Measurements from ENCODE around the gene LZTFL1. TPM values are rescaled to one million over a fixed set of nuclear protein-coding genes. Genes with fewer than 3 reads are reported as not detected.

Gene LZTFL1
- total RNA-seq, 2 experiments from 2014 or later = 5.1 to 6.7 TPM

DNA sequence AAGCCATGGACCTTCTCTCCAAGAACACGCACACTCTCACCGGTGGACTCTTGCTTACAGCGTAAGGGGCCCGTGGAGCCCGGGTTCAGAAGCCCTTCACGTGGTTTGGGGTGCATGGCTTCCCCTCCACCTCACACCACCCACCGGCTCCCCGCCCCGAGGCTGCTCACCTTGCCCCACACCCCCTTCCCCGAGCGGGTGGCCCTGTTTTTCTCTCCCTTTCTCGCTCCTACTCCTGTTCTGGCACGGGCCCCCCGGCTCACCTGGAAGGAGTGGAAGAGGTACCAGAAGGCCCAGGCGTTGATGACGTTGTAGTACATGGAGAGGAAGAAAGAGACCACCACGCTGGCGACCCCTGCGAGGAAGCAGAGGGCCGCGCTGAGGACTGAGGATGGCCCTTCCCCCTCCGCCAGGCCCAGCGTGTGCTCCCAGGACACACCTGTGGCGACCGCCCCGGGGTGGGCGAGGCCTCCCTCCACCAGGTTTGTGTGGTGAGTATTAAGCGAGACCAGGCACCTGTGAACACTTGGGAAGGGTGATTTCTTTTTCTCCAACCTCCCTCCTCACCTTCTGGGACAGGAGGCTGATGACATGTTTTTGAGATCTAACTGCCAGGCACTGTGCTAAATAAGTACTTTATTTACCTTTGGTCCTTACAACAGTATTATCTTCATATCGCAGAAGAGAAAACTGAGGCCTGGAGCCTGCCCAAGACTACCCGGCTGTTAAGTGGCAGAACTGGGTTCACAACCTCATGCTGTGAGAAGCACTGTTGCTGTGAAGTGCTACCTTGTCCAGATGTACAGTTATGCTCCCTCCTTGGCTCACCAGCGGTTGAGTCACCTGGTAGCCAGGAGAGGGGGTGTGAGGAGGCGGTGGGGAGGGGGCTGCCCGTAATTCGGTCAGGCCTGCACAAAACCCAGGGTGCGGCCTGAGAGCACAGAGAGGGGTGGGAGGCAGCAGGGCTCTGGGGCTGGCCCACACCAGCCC is 61.9 kb downstream of the LZTFL1 start:
- Mint-ChIP-seq H3K9me3 (ENCODE audit: insufficient read depth) (no peaks in the 10 kb centered on the region), H3K4me3 (no peak overlapping the region), H3K27me3 (ENCODE audit: low read depth) (peaks cover 8% of the 10 kb centered on the region), H3K27ac (no peak overlapping the region), H3K36me3 (ENCODE audit: low read depth) (no peaks in the 10 kb centered on the region), H3K4me1 (ENCODE audit: low read depth) (no peaks in the 10 kb centered on the region)
- ChIA-PET CTCF (no interaction called here), POLR2A (no interaction called here)
- DNase-seq = no peak
- ATAC-seq = no peak

DNA sequence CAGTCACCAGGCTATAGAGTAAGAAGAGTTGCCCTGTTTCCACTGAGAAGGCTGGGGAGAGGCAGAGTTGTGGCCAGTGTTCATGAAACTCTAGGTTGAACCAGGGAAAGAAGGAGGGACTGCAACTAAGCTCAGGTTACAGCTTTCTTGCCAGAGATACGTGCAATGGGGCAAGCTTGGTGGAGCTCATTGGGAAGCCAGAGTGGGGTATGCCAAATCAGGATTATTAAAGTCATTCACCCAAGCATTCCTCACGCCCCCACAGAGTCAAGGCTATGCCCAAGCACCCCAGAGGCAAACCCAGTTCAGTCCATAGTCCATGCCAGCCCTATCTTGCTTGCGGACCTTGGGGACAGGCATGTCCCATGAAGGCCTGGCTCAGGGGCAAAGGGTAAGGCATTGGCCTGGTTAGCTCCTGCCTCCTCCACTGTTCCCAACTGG is 63.1 kb downstream of the LZTFL1 start:
- Mint-ChIP-seq H3K4me3 (no peak overlapping the region), H3K27ac (no peak overlapping the region)
- POLR2A ChIA-PET = no interaction called here

DNA sequence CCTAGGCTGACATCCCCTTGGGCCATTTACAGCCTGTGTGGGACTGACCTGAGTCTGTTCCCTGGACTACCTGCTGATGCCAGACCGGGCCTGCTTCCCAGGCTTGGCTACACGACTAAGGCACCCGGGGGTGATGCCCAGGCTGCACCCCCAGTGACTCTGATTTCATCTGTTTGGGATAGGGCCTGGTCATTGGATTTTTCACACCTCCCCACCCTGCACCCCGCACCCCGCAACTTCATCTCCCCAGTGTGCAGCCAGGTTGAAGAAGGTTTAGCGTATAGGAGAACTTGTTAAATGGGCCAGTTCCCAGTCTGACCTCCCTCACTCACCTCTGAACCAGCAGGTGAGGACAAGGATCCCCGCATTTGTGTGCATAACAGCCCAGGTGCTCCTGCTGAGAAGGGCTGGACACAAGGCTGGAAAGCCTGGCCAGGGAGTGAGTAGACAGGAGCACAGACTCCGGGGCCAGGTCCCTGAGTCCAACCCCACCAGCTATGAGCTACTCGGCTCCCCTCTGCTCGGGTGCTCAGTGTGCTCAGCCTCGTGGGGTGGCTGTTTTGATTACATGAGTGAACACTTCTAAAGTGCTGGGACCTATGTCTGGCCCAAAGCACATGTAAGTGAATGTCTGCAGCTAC is 64.1 kb downstream of the LZTFL1 start:
- no peak for DNase-seq
- ATAC-seq = no peak
- POLR2A ChIA-PET = no interaction called here
- H3K27me3 Mint-ChIP-seq (ENCODE audit: low read depth) = peaks cover 14% of the 10 kb centered on the region
- no peak overlapping the region for H3K4me3 Mint-ChIP-seq
- H3K36me3 Mint-ChIP-seq (ENCODE audit: low read depth) = no peaks in the 10 kb centered on the region
- no peaks in the 10 kb centered on the region for H3K9me3 Mint-ChIP-seq (ENCODE audit: insufficient read depth)
- CTCF ChIA-PET = no interaction called here
- no peak overlapping the region for H3K27ac Mint-ChIP-seq
- H3K4me1 Mint-ChIP-seq (ENCODE audit: low read depth) = peaks cover 7% of the 10 kb centered on the region

More for the DNA sequence above, 63.1 kb downstream of the LZTFL1 start:
- Mint-ChIP-seq H3K36me3 (ENCODE audit: low read depth) (no peaks in the 10 kb centered on the region), H3K27me3 (ENCODE audit: low read depth) (peaks cover 12% of the 10 kb centered on the region), H3K4me1 (ENCODE audit: low read depth) (no peaks in the 10 kb centered on the region), H3K9me3 (ENCODE audit: insufficient read depth) (no peaks in the 10 kb centered on the region)
- CTCF ChIA-PET = no interaction called here
- ATAC-seq (no peak), DNase-seq (no peak)

DNA sequence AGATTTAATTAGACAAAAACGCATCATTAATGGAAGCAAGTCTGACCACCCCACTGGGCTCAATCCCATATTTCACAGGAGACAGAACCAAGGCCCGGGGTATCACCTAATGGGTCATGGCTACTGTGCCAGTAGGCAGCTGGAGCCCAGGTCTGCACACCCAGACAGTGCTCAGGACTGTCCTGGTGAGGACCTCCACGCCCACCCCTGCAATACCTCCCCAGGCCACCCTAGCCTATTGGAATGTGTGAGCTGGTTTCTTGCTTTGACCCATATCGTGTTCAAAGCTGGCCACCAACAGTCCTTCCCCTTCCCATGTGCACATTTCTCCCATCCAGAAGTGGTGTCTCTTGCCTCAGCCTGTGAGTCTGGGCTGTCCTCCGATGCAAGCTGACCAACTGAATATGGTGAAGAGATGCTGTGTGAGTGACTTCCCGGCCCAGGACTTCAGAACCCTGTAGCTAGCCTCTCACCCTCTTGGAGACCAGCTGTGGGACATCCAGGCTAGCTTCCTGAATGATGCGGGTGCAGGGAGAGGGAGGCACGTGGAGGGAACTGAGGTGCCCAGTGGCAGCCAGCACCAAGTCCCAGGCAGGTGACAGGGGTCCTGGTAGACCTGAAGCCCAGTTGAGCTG is 64.7 kb downstream of the LZTFL1 start:
- Mint-ChIP-seq H3K9me3 (ENCODE audit: insufficient read depth) (no peaks in the 10 kb centered on the region), H3K27ac (no peak overlapping the region), H3K27me3 (ENCODE audit: low read depth) (peaks cover 15% of the 10 kb centered on the region), H3K4me3 (no peak overlapping the region), H3K36me3 (ENCODE audit: low read depth) (no peaks in the 10 kb centered on the region), H3K4me1 (ENCODE audit: low read depth) (peaks cover 14% of the 10 kb centered on the region)
- POLR2A ChIA-PET = no interaction called here
- ATAC-seq (no peak), DNase-seq (no peak)
- CTCF ChIA-PET = no interaction called here

DNA sequence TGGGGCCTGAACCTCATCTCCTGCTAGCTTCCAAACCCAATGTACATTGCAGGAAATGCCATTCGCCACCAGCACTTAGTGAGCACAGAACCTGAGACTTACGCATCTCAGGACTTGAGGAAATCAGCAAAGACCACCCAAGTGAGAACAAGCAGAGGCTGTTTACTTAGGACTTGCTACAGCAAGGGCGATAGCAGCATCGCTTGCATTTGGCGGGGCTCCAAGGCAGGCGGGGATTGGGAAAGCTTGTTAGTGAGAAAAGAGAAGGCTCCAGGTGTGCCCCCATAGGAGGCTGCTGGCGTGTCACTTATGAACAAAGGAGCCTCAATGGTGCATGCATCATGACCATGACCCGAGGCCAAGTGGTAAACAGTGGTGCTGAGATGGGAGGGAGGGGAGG is 65.3 kb downstream of the LZTFL1 start:
- POLR2A ChIA-PET = no interaction called here
- Mint-ChIP-seq H3K27ac (no peak overlapping the region), H3K9me3 (ENCODE audit: insufficient read depth) (no peaks in the 10 kb centered on the region), H3K4me1 (ENCODE audit: low read depth) (peaks cover 20% of the 10 kb centered on the region), H3K27me3 (ENCODE audit: low read depth) (peaks cover 20% of the 10 kb centered on the region), H3K4me3 (no peak overlapping the region), H3K36me3 (ENCODE audit: low read depth) (no peaks in the 10 kb centered on the region)
- no peak for ATAC-seq
- DNase-seq = no peak
- CTCF ChIA-PET = no interaction called here

DNA sequence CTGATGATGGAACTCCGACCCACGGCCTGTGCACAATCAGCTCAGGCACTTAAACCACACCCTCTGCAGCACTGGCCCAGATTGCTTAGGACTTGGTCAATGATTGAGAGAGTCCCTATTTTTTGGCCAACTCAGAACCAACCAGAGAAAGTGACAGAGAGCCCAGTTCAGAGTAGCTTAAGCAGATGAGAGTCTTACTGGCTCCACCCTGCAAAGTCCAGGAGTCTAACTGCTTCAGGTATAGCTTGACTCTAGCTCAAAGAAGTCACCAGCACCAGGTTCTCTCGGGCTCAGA is 65.7 kb downstream of the LZTFL1 start:
- H3K27ac Mint-ChIP-seq = no peak overlapping the region
- POLR2A ChIA-PET = no interaction called here
- CTCF ChIA-PET = no interaction called here
- no peaks in the 10 kb centered on the region for H3K9me3 Mint-ChIP-seq (ENCODE audit: insufficient read depth)
- ATAC-seq = no peak
- H3K4me1 Mint-ChIP-seq (ENCODE audit: low read depth) = peaks cover 20% of the 10 kb centered on the region
- H3K36me3 Mint-ChIP-seq (ENCODE audit: low read depth) = no peaks in the 10 kb centered on the region
- no peak for DNase-seq
- peaks cover 22% of the 10 kb centered on the region for H3K27me3 Mint-ChIP-seq (ENCODE audit: low read depth)
- H3K4me3 Mint-ChIP-seq = no peak overlapping the region

DNA sequence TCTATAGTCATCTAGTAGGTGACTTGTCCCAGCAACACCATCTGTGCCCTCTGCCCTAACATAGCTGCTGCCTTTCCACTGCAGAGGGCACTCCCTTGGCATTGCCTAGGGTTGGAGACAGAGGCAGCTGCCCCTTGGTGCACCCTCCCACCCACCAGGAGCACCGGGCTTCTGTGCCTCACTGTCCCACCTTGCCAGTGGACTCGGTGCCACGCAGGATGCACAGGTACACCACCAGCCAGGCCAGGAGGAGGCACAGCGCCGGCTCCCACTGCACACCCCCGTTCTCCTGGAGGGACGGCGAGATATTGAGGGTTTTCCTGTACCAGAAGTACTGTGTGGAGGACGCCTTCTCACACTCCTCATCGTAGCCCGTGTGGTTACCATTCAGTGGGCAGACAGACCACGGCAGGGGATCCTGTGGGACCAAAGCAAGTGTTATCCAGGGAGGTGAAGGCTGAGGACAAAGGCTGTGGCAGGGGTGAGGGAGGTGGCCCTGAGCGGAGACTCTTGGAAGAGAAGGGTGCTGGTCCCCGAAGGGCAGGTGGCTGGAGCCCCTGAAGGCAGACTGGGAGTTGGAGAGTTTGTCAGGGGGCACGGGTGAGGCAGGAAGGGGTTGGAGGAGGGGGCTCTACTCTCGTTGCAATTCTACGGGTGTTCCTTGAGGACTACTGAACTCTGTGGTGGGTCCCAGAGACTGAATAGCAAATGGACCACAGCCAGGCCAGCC is 66.2 kb downstream of the LZTFL1 start:
- no peak for ATAC-seq
- CTCF ChIA-PET = interaction anchor here (1.4 kb wide), 1 partner anchor 16 kb away, joined by 6 read pairs; no protein-coding TSS in a partner anchor
- Mint-ChIP-seq H3K4me3 (no peak overlapping the region), H3K36me3 (ENCODE audit: low read depth) (no peaks in the 10 kb centered on the region), H3K4me1 (ENCODE audit: low read depth) (peaks cover 20% of the 10 kb centered on the region), H3K27me3 (ENCODE audit: low read depth) (peaks cover 27% of the 10 kb centered on the region), H3K27ac (no peak overlapping the region), H3K9me3 (ENCODE audit: insufficient read depth) (no peaks in the 10 kb centered on the region)
- POLR2A ChIA-PET = interaction anchor here (0.7 kb wide), 1 partner anchor 26 kb away, joined by 3 read pairs; no protein-coding TSS in a partner anchor
- DNase-seq = no peak

DNA sequence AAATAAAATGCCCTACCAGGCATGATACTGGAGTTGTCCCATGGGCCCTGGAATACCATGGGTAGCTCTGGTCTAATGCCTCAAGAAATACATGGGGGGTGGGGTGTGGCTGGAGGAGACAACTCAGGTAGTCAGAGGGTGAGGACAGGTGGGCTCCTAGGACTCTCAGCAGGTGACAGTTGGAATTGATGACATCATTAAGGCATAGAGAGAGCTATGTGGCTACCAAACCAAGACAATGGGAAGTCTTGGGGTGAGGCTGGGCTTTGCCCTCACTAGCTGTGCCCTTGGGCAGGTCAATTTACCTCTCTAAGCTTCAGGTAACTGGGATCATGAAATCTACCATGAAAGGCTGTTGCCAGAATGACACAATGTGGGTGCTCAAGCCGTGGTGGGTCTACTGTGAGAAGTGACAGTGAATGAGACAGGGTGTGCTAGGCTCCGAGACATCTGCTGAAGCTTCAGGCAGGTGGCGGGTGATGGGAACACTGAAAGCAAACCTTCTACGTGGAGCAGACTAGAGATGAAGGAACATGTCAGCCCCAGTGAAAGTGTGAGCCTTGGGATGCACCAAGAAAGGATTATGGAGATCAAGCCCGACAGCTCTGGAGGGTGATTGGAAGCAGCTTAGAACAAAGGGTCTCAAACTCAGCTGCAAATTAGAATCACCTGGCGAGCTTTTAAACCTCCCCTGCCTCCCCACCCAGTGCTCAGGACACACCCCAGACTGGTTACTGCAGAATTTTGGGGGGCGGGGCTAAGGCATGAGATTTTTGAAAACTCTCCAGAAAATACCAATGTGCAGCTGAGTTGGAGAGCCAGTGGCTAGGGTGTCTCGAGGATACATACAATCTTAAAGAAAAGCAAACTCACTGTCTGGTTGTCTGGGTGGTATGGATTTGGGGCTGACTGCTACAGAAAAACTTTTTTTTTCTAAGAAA is 67.1 kb downstream of the LZTFL1 start:
- Mint-ChIP-seq H3K27me3 (ENCODE audit: low read depth) (peaks cover 29% of the 10 kb centered on the region), H3K4me1 (ENCODE audit: low read depth) (peaks cover 20% of the 10 kb centered on the region), H3K4me3 (no peak overlapping the region), H3K36me3 (ENCODE audit: low read depth) (no peaks in the 10 kb centered on the region), H3K27ac (no peak overlapping the region), H3K9me3 (ENCODE audit: insufficient read depth) (no peaks in the 10 kb centered on the region)
- CTCF ChIA-PET = interaction anchor here (0.8 to 1.4 kb wide), 3 partner anchors 15 to 101 kb away, joined by 3 to 6 read pairs (median 3); no protein-coding TSS in a partner anchor
- POLR2A ChIA-PET = interaction anchor here (0.7 kb wide), 1 partner anchor 27 kb away, joined by 3 read pairs; no protein-coding TSS in a partner anchor
- no peak for ATAC-seq
- no peak for DNase-seq

DNA sequence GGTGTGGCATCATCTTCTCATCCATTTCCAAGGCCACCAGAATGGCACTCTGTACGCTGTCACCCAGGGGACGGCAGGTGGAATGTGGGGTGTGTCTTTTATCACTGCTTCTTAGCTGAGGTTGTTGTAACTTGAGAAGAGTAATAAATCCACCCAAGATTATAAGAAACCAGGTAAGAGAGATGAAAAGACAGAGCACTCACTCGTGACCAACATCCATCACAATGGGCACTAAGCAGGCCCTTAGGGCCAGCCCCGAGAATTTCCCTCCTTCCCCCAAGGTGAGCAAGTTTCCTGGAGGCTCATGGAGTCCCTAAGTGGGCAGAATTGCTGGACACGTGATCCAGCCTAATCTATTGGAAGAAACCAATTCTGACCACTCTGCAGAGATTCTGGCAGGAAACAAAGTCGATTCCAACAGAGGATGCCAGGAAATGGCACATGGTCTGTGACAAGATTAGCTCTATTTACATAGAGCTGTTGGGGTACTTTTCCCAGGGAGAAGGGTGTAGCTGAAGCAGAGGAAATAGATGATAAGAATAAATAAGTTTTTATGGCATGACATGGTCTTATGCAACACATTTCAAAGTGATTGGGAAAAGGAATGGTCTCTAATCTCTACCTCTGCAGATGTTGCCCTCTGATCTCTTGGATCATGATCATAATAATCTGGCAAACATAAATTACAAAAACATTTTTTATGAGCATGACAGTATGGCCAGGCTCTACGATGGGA is 68.0 kb downstream of the LZTFL1 start:
- no peak for DNase-seq
- no peak overlapping the region for H3K4me3 Mint-ChIP-seq
- ChIA-PET CTCF (interaction anchor here (0.8 to 1.4 kb wide), 3 partner anchors 14 to 102 kb away, joined by 3 to 6 read pairs (median 3); no protein-coding TSS in a partner anchor), POLR2A (no interaction called here)
- H3K27me3 Mint-ChIP-seq (ENCODE audit: low read depth) = peaks cover 37% of the 10 kb centered on the region
- no peaks in the 10 kb centered on the region for H3K9me3 Mint-ChIP-seq (ENCODE audit: insufficient read depth)
- H3K36me3 Mint-ChIP-seq (ENCODE audit: low read depth) = no peaks in the 10 kb centered on the region
- ATAC-seq = no peak
- peaks cover 20% of the 10 kb centered on the region for H3K4me1 Mint-ChIP-seq (ENCODE audit: low read depth)
- H3K27ac Mint-ChIP-seq = no peak overlapping the region
